NCI-H2029 (cell line): ENCODE data around the gene PDHB.
"Not testable (repeated sequence)": the region's sequence is repeated elsewhere in the genome, so short reads cannot be mapped to it uniquely, and the experiment has no call there.

Experiments used
- DNase-seq: peaks from one replicate; lab custom pipeline; 2025; lab: John Stamatoyannopoulos, UW

PDHB gene

DNA sequence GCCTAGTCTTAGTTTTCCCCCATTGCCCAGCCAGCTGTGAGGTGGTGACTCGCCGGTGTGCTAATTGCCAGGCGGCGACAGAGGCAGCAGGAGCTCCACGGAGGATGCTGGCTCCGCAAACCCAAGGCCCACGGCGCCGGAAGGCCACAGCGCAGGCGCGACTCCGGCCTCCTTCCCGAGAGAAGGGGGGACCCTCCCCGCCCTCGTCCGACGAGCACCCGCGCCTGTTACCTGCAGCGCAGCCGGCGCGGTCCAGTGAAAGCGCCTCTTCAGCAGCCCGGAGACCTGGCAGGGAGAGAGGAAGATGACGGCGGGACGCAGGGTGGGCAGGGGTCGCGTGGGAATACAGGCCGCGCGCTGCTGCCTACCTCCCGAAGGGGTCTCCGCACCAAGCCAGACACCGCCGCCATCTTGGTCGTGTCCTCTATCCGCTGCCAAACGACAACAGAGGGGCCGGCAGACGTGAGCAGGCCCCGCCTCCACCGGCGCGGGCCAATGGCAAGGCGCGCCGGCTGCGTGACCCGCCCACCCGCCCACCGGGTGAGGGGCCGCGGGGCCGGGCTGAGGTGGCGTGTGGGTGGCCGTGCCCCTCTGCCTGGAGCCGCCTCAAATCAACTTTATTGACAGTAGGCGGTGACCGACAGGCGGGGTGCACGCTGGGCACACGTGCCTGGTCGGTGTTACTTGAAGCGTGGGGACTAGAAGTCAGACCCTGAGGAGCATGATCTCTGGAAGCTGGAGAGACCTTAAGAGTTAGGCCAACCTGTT, at the start of gene PDHB:
PDHB (minus strand) TSS at position 433 of the 768 bp plus-strand sequence; CDS start at position 410, 23 bp downstream.
- DNase-seq: peak; percentile 73

DNA sequence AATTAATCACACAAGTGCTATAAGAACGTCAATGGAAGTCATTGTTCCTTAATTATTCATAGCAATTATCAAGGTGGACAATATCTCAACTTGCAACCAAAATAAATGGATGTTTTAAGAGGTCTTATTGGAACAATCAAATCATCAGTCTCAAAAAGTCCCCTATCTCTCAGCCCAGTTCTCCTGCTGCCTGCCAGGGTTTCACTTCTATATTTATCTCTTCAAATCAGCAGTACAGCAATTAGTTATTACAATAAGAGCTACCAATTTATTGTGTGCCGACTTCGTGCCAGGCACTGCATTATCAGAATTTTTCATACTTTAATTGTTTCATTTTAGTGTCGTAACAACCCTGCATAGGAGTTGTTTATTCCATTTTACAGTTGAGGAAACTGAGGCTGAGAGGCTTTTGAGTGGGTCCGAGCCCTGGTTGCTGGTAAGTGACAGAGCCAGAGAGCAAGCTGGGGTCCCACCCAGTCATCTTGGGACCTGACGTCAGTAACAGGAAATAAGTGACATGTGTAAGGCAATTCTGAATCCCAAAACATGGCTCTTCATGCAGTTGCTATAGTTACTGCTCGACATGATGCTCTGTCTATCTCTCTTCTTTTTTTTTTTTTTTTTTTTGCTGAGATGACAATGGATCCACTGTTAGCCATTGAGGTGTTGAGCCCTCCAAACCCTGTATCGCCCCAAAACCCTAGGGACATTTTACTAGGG, 49.4 kb upstream of the PDHB start:
- DNase-seq: no peak

DNA sequence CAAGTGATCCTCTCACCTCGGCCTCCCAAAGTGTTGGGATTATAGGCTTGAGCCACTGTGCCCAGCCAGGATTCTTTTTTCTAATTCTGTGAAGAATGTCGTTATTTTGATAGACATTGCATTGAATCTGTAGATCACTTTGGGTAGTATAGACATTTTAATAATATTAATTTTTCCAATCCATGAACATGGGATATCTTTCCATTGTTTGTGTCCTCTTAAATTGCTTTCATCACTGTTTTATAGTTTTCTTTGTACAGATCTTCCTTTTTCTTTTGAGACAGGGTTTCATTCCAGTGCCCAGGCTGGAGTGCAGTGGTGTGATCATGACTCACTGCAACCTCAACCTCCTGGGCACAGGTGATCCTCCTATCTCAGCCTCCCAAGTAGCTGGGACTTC, 46.7 kb upstream of the PDHB start:
- DNase-seq: no peak

DNA sequence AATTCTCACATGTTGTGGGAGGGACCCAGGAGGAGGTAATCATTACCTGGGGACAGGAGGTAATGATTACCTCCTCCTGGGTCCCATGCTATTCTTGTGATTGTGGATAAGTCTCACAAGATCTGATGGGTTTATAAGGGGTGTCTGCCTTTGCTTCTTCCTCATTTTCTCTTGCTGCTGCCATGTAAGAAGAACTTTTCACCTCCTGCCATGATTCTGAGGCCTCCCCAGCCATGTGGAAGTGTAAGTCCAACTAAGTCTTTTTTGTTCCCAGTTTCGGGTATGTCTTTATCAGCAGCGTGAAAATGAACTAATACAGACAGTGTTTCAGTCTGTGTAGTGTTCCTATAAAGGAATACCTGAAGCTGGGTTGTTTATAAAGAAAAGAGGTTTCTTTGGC, 45.1 kb upstream of the PDHB start:
- DNase-seq: no peak

DNA sequence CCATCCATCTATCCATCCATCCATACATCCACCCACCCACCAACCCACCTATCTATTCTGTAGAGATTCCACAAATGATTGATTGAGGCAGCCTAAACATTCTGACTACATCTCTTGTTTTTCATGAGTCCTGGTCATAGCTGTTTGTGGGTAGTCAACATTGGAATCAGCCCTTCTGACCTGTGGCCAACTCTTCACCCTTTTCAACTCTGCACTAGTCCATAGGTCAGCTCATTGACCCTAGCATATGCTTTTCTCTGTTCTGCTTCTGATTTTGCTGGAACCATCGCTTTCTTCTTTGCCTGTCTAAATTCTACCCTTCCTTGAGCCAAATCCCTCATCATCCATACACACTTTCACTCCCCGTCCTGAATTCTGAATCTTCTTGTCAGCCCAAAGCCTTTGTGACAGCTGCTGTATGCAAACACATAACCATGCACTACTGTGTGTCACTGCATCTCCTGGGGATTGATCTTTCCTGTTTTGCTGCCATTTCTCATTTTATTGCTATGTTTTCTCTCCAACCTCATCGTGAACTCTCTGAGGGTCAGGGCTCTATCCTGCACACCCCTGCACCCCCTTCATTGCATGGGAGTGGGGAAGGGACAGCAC, 41.4 kb upstream of the PDHB start:
- DNase-seq: no peak

DNA sequence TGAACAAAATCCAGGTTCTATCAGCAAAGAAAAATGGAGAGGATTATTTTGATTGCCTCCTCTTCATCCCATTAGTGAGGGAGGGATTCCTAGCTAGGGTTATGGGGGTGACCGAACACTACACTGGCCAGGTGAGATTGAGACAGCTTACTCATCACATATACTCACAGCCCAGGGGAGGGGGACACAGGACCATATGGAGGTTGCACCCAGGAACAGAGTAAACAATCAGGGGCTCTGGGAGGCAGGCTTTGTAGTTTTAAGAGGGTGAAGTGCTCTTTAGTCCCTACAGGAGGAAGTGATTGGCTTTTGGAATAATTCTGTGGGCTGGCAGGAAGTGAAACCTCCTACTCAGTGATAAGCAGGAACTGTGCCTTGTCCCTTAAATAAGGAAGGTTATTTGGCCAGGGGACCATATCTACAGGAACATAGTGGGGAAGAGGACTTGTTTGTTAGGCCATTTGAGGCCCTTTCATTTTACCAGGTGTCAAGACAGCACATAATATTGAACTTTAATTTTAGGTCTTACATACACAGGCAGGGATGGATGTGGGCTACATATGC, 40.8 kb upstream of the PDHB start:
- DNase-seq: no peak

DNA sequence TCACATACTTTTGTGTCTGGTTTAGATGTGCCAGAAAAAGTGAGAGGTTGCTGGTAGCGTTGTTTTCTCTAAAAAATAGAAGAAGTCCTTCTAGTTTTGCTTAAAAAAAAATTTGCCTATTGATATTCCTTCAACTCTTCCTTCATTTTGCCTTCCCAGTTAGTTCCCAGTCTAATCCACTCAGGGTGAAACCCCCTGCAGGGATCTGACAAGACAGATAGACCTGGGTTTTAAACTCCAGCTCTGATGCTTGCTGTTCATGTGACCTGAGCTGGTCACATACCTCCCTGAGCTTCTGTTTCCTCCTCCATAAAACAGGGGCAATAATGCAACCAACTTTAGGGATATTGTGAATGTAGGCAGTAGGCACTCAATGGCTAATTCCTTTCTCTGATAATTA, 39.6 kb upstream of the PDHB start:
- DNase-seq: no peak

DNA sequence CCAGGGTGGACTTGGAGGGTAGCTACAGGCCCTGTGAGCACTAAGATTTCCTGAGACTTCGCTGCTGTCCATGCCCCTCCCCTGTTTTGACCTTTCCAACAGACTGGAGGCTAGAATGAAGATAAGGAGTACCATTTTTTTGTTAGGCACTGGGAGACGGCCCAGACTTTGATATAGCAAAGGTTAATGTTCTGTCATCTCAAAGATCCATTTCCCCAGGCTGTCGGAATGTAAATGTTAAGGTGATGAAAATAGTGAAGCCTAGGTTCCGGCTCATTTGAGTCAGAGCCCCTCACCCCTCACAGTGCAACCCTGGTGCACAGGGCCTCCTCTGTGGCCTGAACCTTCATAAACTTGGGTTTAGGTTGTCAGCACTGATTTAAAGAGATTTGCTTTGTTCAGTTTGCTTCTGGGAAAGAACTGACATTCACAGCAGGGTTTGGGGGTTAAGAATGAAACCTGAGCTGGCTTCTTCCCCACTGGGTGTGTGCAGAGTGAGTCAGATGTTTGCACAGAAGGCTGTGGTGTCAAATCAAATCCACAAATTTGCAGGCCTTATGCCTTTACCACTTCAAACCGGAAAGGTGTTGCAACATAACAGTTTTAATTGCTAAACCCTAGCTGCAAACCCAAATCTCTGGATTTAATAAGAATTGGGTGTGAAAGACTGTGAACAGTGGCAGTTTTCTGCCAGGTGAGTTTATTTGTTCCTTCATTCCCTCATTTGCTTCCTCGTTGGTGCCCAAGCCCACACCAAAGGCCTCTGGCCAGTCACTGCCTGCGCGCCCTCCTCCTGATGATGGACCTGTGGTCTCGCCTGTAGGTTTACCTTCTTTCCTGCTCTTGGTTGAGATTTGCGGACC, 37.6 kb upstream of the PDHB start:
- peak; percentile 81 for DNase-seq

DNA sequence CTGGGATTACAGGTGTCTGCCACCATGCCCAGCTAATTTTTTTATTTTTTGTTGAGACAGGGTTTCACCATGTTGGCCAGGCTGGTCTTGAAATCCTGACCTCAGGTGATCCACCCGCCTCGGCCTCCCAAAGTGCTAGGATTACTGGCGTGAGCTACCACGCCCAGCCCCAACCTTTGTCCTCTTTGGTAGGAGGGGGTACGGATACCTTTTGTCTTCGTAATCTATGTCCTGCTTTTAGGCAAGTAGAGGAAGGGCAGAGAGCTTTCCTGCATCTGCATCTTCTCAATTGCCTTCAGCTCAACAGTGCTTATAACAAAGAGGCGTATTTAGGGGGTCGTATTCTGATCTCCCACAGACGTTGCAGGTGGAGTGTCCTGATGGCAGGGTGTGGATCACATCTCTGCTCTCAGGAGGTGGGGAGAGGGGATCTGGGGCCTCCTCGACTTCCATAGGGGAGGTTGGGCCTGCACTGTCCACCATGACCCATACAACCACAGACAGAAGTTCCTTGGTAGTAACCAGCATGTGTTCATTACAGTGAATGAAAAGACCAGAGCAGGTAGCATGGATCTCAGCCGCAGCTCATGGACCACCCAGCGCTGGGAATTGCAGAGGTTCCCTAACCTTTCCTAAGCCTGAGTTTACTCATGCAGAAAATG, 36.9 kb upstream of the PDHB start:
- DNase-seq: no peak

DNA sequence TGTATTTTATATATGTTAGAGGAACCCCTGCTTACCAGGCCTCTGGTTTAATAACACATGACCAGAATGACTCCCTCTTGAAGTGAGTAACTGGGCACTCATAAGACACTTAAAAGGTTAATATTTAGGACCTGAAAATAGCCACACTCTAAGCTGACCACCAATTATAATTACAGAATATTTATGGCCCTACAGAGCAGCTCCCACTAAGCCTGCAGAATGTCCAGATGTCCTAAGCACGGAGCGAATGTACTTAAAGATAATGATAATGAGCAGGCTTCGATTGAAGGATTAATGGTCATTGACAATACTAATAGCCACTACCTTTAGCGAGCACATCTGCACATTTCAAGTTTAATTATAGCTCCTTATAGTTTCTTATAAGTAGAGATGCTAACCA, 35.5 kb upstream of the PDHB start:
- no peak for DNase-seq

DNA sequence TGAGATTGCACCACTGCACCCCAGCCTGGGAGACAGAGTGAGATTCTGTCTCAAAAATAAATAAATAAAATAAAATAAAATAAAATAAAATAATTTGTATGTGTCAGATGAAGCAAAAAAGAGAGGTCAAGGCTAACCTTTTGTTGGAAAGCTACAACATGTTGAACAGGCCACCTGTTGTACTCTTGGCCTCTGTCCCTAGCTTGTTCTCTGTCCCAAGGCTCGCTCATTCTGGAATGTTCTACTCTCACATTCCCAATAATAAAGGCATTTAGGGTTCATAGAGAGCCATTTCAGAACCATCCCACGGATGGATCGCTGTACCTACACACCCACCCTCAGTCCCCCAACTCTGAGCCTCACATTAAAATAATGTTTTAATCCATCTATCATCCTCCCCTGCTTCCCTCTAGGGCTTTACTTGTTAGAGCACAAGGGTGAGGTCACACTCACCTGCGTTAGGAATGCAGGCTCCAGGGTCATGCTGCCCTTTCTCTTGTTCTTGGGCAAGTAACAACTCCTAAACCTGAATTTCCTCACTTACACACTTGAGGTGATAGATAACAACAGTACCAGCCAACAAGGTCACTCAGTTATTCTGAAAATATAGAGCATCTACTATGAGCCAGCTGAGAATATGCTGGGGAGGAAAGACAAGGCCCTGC, 33.4 kb upstream of the PDHB start:
- no peak for DNase-seq

DNA sequence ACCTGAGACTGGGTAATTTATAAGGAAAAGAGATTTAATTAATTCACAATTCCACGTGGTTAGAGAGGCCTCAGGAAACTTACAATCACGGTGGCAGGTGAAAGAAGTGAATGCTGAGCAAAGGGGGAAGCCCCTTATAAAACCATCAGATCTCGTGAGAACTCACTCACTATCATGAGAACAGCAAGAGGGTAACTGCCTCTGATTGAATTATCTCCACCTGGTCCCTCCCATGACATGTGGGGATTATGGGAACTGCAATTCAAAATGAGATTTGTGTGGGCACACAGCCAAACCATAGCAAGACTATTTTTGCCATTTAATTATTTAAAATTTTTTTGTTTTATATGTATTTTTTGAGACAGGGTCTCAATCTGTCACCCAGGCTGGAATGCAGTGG, 31.2 kb upstream of the PDHB start:
- DNase-seq: no peak

DNA sequence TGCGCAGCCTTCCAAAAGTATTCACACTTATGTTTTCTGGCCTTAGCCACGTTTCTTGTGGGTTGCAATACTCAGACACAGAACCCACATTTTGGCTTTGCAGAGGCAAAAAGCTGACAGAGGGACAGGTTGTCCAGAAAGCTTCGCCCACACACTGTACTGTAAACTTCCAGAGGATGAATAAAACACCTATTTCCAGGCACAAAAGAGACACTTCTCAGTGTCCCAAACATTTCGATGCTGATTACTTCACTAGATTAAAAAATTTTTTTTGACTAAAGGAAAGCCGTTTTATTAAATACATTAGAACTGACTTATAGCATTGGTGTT, 30.3 kb upstream of the PDHB start:
- no peak for DNase-seq

DNA sequence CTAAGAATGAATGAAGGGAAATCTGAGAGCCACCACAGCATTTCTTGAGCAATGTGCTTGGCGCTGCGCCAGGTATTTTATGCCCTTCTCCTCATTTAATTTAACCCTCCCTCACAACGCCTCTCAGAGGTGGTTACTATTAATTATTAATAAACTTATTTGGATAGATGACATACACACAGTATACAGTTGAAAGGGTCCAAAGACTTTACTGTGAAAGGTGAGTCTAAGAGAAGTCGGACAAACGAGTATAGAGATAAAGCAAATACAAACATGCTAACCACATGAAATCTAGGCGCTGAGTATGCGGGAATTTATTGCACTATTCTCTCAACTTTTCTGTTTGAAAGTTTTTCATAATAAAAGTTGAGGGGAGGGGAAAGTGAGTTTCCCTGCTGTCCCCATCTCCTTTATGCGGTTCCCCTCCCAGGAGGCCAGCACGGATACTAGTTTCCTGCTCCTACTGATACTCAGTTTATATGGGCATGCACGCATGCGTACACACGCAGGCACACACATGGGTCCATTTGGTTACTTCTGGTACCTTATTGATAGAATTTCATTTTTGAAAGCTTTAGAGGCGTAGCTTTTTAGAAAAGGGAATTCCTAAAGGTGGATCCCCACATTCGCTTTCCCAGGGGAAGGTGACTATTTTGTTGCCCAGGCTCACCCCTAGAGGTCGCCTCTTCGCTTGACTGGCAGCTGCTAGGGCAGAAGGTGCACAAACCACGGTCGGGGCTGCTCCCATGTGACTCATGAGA, 29.7 kb upstream of the PDHB start:
- no peak for DNase-seq

DNA sequence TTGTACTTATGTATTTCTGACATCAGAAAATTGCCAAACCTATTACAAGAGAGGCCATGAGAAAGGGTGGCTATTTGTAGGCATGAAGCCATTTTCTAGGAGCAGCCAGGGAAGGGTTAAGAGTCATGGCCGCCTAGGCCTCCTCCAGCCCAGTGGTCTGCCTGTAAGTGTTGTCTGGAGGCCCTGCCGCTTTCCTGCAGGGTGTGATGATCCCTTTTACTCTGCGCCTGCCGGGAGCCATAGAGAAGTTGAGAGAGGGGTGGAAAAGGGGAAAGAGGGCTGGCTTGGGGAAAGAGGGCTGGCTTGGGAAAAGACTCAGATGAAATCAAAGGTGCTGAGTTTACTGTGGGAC, 29.2 kb upstream of the PDHB start:
- DNase-seq: no peak

DNA sequence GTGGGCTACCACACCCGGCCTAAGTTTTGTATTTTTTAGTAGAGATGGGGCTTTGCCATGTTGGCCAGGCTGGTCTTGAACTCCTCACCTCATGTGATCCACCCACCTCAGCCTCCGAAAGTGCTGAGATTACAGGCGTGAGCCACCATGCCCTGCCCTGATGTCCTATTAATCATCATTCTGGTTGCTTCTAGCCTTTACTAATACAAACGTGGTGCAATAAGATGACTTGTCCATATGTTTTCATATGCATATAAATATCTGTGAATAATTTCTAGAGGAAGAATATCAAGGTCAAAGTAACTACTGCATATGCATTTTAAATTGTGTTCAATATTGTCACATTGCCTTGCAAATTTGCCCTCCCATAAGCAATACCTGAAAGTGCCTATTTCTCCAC, 25.5 kb upstream of the PDHB start:
- no peak for DNase-seq

DNA sequence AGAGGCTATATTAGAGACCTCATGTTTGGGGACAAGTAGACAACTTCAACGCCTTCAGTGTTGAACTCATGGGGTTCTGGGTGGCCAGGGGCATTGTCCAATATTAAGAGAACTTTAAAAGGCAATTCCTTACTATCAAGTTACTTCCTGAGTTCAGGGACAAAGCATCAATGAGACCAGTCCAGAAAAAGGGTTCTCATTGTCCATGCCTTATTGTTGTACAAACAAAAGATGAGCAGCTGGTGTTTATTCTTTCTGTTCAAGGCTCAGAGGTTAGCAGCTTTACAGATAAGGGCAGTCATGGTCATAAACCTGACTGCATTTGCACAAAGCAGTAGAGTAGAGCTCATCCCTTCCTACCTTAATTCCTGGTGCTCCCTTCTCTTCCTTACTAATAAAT, 18.5 kb upstream of the PDHB start:
- DNase-seq: peak; percentile 22

DNA sequence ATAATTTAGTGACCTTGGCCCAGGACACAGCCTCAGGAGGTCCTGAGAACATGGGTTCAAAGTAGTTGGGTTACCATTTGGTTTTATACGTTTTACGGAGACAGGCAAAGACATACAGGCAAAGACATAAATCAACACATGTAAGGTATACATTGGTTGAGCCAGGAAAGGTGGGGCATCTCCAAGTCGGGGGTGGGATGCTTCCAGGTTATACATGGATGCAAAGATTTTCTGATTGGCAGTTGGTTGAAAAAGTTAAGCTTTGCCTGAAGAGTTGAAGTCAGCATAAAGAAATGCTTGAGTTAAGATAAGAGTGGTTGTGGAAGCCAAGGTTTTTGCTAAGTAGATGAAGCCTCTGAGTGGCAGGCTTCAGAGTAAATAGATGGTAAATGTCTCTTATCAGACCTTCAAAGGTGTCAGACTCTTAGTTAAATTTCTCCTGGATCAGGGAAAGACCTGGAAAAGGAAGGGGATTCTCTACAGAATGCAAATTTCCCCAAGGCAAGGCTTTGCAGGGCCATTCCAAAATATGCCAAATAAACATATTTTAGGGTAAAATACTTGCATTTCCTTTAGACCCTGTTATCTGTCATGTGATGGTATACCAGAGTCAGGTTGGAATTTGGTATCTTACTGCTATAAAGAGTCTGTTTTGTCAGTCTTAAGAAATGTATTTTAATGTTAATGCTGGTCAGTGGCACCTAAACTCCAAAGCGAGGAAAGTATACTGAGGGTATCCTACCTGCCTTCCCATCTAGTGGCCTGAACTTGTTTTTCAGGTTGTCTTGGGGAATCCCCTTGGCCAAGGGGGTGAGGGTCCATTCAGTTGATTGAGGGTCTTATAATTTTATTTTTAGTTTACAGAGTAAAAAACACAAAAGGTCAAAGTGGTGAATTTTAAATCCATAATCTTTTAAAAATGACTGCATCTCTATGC, 8.2 kb upstream of the PDHB start:
- DNase-seq: no peak

DNA sequence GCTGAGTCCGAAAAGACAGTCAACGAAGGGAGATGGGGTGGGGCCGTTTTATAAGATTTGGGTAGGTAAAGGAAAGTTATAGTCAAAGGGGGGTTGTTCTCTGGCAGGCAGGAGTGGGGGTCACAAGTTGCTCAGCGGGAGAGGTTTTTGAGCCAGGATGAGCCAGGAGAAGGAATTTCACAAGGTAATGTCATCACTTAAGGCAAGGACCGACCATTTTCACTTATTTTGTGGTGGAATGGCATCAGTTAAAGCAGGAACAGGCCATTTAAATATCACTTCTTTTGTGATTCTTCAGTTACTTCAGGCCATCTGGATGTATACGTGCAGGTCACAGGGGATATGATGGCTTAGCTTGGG, 7.3 kb upstream of the PDHB start:
- DNase-seq: not testable (repeated sequence)
